ENCODE measurements around the gene OR4D1. TPM values are rescaled to one million over a fixed set of nuclear protein-coding genes. Genes with fewer than 3 reads are reported as not detected.

The OR4D1 gene
- total and polyA plus RNA-seq, 2 of the 8 experiments (the other 6 are each of a cell fraction or from before 2014, with no cell fraction given) = 0.32 to 0.39 TPM

DNA sequence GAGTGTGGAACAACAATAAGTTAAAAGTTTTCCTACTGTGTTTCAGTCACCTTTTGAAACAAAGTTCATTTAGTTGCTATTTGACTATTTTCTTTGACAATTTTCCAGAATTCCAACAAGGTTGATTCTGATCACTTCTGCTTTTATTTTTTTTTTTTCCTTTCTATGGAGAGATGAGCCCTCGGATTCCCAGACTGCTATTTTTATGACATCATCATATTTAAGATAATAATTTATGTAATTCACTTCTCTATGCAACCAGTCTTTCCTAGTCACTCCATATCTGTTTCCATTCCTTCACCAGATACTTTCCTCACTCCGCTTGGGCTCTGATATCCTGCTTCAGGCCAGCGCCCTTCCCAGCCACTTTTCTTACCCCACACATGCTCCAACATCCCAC is 26.7 kb downstream of the OR4D1 start (continued):
- TF ChIP-seq, protein P1, sequence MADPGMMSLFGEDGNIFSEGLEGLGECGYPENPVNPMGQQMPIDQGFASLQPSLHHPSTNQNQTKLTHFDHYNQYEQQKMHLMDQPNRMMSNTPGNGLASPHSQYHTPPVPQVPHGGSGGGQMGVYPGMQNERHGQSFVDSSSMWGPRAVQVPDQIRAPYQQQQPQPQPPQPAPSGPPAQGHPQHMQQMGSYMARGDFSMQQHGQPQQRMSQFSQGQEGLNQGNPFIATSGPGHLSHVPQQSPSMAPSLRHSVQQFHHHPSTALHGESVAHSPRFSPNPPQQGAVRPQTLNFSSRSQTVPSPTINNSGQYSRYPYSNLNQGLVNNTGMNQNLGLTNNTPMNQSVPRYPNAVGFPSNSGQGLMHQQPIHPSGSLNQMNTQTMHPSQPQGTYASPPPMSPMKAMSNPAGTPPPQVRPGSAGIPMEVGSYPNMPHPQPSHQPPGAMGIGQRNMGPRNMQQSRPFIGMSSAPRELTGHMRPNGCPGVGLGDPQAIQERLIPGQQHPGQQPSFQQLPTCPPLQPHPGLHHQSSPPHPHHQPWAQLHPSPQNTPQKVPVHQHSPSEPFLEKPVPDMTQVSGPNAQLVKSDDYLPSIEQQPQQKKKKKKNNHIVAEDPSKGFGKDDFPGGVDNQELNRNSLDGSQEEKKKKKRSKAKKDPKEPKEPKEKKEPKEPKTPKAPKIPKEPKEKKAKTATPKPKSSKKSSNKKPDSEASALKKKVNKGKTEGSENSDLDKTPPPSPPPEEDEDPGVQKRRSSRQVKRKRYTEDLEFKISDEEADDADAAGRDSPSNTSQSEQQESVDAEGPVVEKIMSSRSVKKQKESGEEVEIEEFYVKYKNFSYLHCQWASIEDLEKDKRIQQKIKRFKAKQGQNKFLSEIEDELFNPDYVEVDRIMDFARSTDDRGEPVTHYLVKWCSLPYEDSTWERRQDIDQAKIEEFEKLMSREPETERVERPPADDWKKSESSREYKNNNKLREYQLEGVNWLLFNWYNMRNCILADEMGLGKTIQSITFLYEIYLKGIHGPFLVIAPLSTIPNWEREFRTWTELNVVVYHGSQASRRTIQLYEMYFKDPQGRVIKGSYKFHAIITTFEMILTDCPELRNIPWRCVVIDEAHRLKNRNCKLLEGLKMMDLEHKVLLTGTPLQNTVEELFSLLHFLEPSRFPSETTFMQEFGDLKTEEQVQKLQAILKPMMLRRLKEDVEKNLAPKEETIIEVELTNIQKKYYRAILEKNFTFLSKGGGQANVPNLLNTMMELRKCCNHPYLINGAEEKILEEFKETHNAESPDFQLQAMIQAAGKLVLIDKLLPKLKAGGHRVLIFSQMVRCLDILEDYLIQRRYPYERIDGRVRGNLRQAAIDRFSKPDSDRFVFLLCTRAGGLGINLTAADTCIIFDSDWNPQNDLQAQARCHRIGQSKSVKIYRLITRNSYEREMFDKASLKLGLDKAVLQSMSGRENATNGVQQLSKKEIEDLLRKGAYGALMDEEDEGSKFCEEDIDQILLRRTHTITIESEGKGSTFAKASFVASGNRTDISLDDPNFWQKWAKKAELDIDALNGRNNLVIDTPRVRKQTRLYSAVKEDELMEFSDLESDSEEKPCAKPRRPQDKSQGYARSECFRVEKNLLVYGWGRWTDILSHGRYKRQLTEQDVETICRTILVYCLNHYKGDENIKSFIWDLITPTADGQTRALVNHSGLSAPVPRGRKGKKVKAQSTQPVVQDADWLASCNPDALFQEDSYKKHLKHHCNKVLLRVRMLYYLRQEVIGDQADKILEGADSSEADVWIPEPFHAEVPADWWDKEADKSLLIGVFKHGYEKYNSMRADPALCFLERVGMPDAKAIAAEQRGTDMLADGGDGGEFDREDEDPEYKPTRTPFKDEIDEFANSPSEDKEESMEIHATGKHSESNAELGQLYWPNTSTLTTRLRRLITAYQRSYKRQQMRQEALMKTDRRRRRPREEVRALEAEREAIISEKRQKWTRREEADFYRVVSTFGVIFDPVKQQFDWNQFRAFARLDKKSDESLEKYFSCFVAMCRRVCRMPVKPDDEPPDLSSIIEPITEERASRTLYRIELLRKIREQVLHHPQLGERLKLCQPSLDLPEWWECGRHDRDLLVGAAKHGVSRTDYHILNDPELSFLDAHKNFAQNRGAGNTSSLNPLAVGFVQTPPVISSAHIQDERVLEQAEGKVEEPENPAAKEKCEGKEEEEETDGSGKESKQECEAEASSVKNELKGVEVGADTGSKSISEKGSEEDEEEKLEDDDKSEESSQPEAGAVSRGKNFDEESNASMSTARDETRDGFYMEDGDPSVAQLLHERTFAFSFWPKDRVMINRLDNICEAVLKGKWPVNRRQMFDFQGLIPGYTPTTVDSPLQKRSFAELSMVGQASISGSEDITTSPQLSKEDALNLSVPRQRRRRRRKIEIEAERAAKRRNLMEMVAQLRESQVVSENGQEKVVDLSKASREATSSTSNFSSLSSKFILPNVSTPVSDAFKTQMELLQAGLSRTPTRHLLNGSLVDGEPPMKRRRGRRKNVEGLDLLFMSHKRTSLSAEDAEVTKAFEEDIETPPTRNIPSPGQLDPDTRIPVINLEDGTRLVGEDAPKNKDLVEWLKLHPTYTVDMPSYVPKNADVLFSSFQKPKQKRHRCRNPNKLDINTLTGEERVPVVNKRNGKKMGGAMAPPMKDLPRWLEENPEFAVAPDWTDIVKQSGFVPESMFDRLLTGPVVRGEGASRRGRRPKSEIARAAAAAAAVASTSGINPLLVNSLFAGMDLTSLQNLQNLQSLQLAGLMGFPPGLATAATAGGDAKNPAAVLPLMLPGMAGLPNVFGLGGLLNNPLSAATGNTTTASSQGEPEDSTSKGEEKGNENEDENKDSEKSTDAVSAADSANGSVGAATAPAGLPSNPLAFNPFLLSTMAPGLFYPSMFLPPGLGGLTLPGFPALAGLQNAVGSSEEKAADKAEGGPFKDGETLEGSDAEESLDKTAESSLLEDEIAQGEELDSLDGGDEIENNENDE (IDR thresholded peaks at IDR 0.05; ENCODE audit: insufficient replicate concordance, low read length) = no peak
- TF ChIP-seq TBP (IDR thresholded peaks at IDR 0.05; ENCODE audit: low read depth, low read length) = no peak
- TF ChIP-seq RFX5 (IDR thresholded peaks at IDR 0.05; ENCODE audit: borderline replicate concordance, low read depth, low read length) = no peak
- TF ChIP-seq, protein P2, sequence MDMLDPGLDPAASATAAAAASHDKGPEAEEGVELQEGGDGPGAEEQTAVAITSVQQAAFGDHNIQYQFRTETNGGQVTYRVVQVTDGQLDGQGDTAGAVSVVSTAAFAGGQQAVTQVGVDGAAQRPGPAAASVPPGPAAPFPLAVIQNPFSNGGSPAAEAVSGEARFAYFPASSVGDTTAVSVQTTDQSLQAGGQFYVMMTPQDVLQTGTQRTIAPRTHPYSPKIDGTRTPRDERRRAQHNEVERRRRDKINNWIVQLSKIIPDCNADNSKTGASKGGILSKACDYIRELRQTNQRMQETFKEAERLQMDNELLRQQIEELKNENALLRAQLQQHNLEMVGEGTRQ (IDR thresholded peaks at IDR 0.05; ENCODE audit: low read length) = no peak
- TF ChIP-seq, protein P3, sequence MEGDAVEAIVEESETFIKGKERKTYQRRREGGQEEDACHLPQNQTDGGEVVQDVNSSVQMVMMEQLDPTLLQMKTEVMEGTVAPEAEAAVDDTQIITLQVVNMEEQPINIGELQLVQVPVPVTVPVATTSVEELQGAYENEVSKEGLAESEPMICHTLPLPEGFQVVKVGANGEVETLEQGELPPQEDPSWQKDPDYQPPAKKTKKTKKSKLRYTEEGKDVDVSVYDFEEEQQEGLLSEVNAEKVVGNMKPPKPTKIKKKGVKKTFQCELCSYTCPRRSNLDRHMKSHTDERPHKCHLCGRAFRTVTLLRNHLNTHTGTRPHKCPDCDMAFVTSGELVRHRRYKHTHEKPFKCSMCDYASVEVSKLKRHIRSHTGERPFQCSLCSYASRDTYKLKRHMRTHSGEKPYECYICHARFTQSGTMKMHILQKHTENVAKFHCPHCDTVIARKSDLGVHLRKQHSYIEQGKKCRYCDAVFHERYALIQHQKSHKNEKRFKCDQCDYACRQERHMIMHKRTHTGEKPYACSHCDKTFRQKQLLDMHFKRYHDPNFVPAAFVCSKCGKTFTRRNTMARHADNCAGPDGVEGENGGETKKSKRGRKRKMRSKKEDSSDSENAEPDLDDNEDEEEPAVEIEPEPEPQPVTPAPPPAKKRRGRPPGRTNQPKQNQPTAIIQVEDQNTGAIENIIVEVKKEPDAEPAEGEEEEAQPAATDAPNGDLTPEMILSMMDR (IDR thresholded peaks at IDR 0.05; ENCODE audit: control extremely low read depth in 1 of 3, insufficient read depth in 1 of 3, low read depth in 1 of 3, low read length in 3 of 3) = no peak
- no peak for TF ChIP-seq YY1 (IDR thresholded peaks at IDR 0.05; ENCODE audit: low read depth, low read length)
- TF ChIP-seq SIN3A (conservative IDR thresholded peaks at IDR 0.05 in 1 of 2, IDR thresholded peaks at IDR 0.05 in 1 of 2; ENCODE audit: low read depth in 1 of 2, low read length in 2 of 2) = no peak

Data from H1 (cell line).